Measurements from ENCODE around the gene GCKR.

GRCh38 chr2:27461118-27461517, 35.5 kb upstream of the GCKR start:
- TF ChIP-seq POLR2AphosphoS5 (IDR thresholded peaks at IDR 0.05) = no peak
- TF ChIP-seq CTCF (IDR thresholded peaks at IDR 0.05) = no peak
- no peak for TF ChIP-seq POLR2A (IDR thresholded peaks at IDR 0.05)
- TF ChIP-seq EP300 (IDR thresholded peaks at IDR 0.05) = no peak

Measured in suprapubic skin (tissue), 4 donors.